Upper lobe of left lung (tissue), 6 donors: Measurements from ENCODE around the gene SCUBE2. TPM values are rescaled to one million over a fixed set of nuclear protein-coding genes. Genes with fewer than 3 reads are reported as not detected.

Experiments
- ATAC-seq, 2 donors: fragments of 200-7000 bp; cut with Tn5 transposase; one replicate each; pipeline ENCODE4 v1.9.1; 2022; ENCODE audit warnings: mild to moderate bottlenecking in 2 of 2, moderate library complexity in 2 of 2; ENCODE audit not compliant: low FRiP score in 2 of 2
- DNase-seq, 2 donors: peaks; one replicate each; pipeline ENCODE4 v3.0.0-alpha.2; 2019 to 2020
- H3K27ac ChIP-seq, 4 donors: fragments of 200-600 bp; sonication (generic); one replicate each; pipeline ENCODE4 v1.5.1; 2016 to 2019
- H3K27me3 ChIP-seq, 4 donors: fragments of 200-600 bp; sonication (generic); one replicate each; pipeline ENCODE4 v1.5.1; 2017 to 2019
- H3K36me3 ChIP-seq, 4 donors: fragments of 200-600 bp; sonication (generic); one replicate each; pipeline ENCODE4 v1.5.1; 2016 to 2019
- H3K4me1 ChIP-seq, 4 donors: fragments of 200-600 bp; sonication (generic); one replicate each; pipeline ENCODE4 v1.5.1; 2018 to 2019
- H3K4me3 ChIP-seq, 4 donors: fragments of 200-600 bp; sonication (generic); one replicate each; pipeline ENCODE4 v1.5.1; 2017 to 2019; ENCODE audit warnings: mild to moderate bottlenecking in 2 of 4, moderate library complexity in 1 of 4
- H3K9me3 ChIP-seq, 4 donors: fragments of 200-600 bp; sonication (generic); one replicate each; pipeline ENCODE4 v1.5.1; 2018 to 2019
- CTCF ChIP-seq, 6 experiments: fragments of 450-650 bp in 4 of 6; fragments of 200-600 bp in 2 of 6; sonication (generic) in 2 of 6; IDR thresholded peaks; one replicate each; pipeline ENCODE4 v1.5.1; 2016 to 2019; ENCODE audit warnings: antibody characterized with exemption in 6 of 6
- EP300 ChIP-seq, 4 donors: sonication (generic); formaldehyde crosslinking; IDR thresholded peaks; one replicate each; pipeline ENCODE4 v1.5.1; 2017; ENCODE audit warnings: antibody characterized with exemption in 4 of 4, control low read depth in 2 of 4
- POLR2A ChIP-seq, 4 donors: fragments of 450-650 bp; IDR thresholded peaks; one replicate each; pipeline ENCODE4 v1.5.1; 2016 to 2017; ENCODE audit warnings: antibody characterized with exemption in 4 of 4, mild to moderate bottlenecking in 2 of 4
- POLR2AphosphoS5 ChIP-seq, 2 donors: sonication (generic); formaldehyde crosslinking; IDR thresholded peaks; one replicate each; pipeline ENCODE4 v1.5.1; 2017; ENCODE audit warnings: antibody characterized with exemption in 2 of 2
- WGBS, 2 donors: methylation state at CpG; one replicate each; pipeline ENCODE4 v1.1.5; 2017 to 2018; 5-methylcytosine and 5-hydroxymethylcytosine counted together
- total RNA-seq, 6 donors: library from RNA; depleted of rRNA in 4 of 6; stranded (reverse); fragments of >200 nt in 4 of 6; gene quantifications; one replicate each; pipeline versions ENCODE4 v1.1.0 to v1.2.1, GENCODE V29; 2016 to 2021
- donor health status: DM: no; HTN: no; CAD: no; lungs with moderate emphysema.
- donor health status: DM: no; HTN: yes; CAD: no; lungs with severe emphysema.

The SCUBE2 gene
- total RNA-seq, 6 donors from 2014 or later = 2.2 to 8.4 (median 4.4) TPM

GRCh38 chr11:9060700-9061111, 30.7 kb downstream of the SCUBE2 start:
- H3K27ac ChIP-seq = no peak overlapping the region
- no peak overlapping the region for H3K4me3 ChIP-seq
- no peak for TF ChIP-seq POLR2AphosphoS5 (IDR thresholded peaks at IDR 0.05)
- TF ChIP-seq CTCF (IDR thresholded peaks at IDR 0.05) = peak in 2 of 6 experiments; percentile 9 to 27
- TF ChIP-seq EP300 (IDR thresholded peaks at IDR 0.05) = no peak
- no peak for TF ChIP-seq POLR2A (IDR thresholded peaks at IDR 0.05)
- no peaks in the 10 kb centered on the region for H3K36me3 ChIP-seq
- no peaks in the 10 kb centered on the region for H3K27me3 ChIP-seq
- H3K9me3 ChIP-seq = no peaks in the 10 kb centered on the region
- no peaks in the 10 kb centered on the region for H3K4me1 ChIP-seq
- 75 to 86% methylated on average over 4 of the region's 4 CpGs for WGBS, 2 donors
- peak in 1 of 2 donors; percentile 26 for DNase-seq
- peak in 1 of 2 donors; percentile 20 for ATAC-seq

DNA sequence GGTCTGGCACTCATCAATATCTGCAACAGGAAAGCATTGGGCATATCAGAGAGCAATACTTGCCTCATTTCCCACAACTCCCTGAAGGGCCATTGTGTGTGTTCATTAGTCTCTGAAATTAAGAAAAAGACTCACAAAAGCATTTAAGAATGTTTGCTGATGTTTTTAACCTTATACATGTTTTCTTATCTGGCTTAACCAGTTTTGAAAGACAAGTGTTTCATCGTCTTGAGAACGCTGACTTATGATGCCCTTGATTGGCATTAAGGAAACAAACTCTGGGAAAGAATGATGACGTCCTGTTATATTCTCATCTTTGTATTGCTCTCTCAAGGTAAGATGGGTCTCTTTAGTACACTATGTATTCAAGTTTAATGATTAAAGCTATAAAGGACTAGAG, 32.0 kb downstream of the SCUBE2 start:
- ATAC-seq (no peak), DNase-seq (no peak)
- TF ChIP-seq CTCF (IDR thresholded peaks at IDR 0.05) = no peak
- no peak for TF ChIP-seq POLR2AphosphoS5 (IDR thresholded peaks at IDR 0.05)
- TF ChIP-seq EP300 (IDR thresholded peaks at IDR 0.05) = no peak
- TF ChIP-seq POLR2A (IDR thresholded peaks at IDR 0.05) = no peak
- H3K4me3 ChIP-seq = no peak overlapping the region
- H3K36me3 ChIP-seq = no peaks in the 10 kb centered on the region
- H3K9me3 ChIP-seq = no peaks in the 10 kb centered on the region
- H3K4me1 ChIP-seq = no peaks in the 10 kb centered on the region
- 60% methylated on average over 3 of the region's 3 CpGs for WGBS, 2 donors
- no peaks in the 10 kb centered on the region for H3K27me3 ChIP-seq
- no peak overlapping the region for H3K27ac ChIP-seq

- Histone ChIP-seq H3K27me3 (no peaks in the 10 kb centered on the region), H3K4me3 (no peak overlapping the region), H3K36me3 (no peaks in the 10 kb centered on the region), H3K27ac (no peak overlapping the region), H3K9me3 (no peaks in the 10 kb centered on the region), H3K4me1 (no peaks in the 10 kb centered on the region)
- TF ChIP-seq POLR2AphosphoS5 (IDR thresholded peaks at IDR 0.05) (no peak), POLR2A (IDR thresholded peaks at IDR 0.05) (no peak), EP300 (IDR thresholded peaks at IDR 0.05) (no peak), CTCF (IDR thresholded peaks at IDR 0.05) (no peak)
- 86 to 100% methylated on average over 2 to 4 of the region's 4 CpGs for WGBS, 2 donors
- ATAC-seq (no peak), DNase-seq (no peak)
Measured at GRCh38 chr11:9057888-9058287, 33.5 kb downstream of the SCUBE2 start.

DNA sequence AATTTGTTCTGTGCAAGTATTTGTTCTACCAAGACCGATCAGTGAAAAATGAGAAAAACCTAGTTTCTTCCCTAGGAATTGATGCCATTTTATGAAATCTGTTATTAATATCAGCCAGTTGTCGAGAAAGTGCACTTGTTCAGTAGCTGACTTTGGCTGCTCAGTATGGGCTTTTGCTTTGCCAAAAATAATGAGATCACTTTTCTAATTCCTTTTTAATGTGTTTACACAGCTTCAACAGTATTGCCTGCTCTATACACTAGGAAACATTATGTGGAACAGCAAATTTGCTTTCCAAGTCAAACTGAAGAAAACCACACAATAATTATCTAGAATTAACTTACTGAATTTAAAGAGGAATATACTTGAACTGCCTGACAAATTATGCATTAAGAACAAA, 34.4 kb downstream of the SCUBE2 start:
- Histone ChIP-seq H3K27me3 (no peaks in the 10 kb centered on the region), H3K36me3 (no peaks in the 10 kb centered on the region), H3K27ac (no peak overlapping the region), H3K4me3 (no peak overlapping the region), H3K4me1 (no peaks in the 10 kb centered on the region), H3K9me3 (no peaks in the 10 kb centered on the region)
- no peak for DNase-seq
- TF ChIP-seq CTCF (IDR thresholded peaks at IDR 0.05) = no peak
- no peak for TF ChIP-seq POLR2A (IDR thresholded peaks at IDR 0.05)
- TF ChIP-seq EP300 (IDR thresholded peaks at IDR 0.05) = no peak
- no peak for TF ChIP-seq POLR2AphosphoS5 (IDR thresholded peaks at IDR 0.05)
- ATAC-seq = peak in 1 of 2 donors; percentile 72
- 49 to 71% methylated on average over 2 of the region's 2 CpGs for WGBS, 2 donors

DNA sequence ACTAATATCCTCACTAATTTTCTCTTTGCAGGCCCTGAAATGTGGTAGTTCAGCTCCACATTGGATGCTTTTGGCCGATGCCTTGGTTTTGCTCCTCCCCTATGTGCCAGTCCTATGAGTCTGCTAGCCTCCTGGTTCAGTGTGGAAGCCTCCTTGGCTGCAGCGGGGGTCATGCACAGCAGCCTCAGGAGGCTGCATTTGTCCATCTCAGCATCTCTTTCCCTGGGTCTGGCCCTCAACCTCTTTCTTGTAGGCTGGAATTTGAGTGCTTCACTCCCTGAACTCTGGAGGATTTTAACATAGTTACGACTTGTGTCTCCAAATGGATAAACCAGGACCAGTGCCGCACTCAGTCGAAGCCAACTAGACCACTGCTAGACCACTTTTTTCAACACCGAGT, 34.9 kb downstream of the SCUBE2 start:
- 86 to 87% methylated on average over 6 of the region's 6 CpGs for WGBS, 2 donors
- no peaks in the 10 kb centered on the region for H3K4me1 ChIP-seq
- DNase-seq = no peak
- no peaks in the 10 kb centered on the region for H3K27me3 ChIP-seq
- TF ChIP-seq CTCF (IDR thresholded peaks at IDR 0.05) (no peak), POLR2A (IDR thresholded peaks at IDR 0.05) (no peak), POLR2AphosphoS5 (IDR thresholded peaks at IDR 0.05) (no peak), EP300 (IDR thresholded peaks at IDR 0.05) (no peak)
- no peak overlapping the region for H3K4me3 ChIP-seq
- H3K36me3 ChIP-seq = no peaks in the 10 kb centered on the region
- ATAC-seq = no peak
- no peaks in the 10 kb centered on the region for H3K9me3 ChIP-seq
- no peak overlapping the region for H3K27ac ChIP-seq
